ENCODE measurements around the gene TPM1.

Gene TPM1

GRCh38 chr15:63109498-63109897, 67.0 kb downstream of the TPM1 start:
- Histone ChIP-seq H3K4me1 (ENCODE audit: insufficient read depth, low read length) (no peaks in the 10 kb centered on the region), H3K4me3 (ENCODE audit: low read length) (no peak overlapping the region), H3K36me3 (ENCODE audit: insufficient read depth, low read length) (no peaks in the 10 kb centered on the region), H3K9me3 (ENCODE audit: insufficient read depth, low read depth, low read length) (no peaks in the 10 kb centered on the region), H3K27ac (ENCODE audit: low read depth, low read length) (no peak overlapping the region), H3K27me3 (ENCODE audit: insufficient read depth, low read length) (no peaks in the 10 kb centered on the region), H3K9ac (ENCODE audit: low read depth, low read length) (no peak overlapping the region)
- 89% methylated on average over 2 of the region's 2 CpGs for WGBS

- Histone ChIP-seq H3K9me3 (ENCODE audit: insufficient read depth, low read depth, low read length) (no peaks in the 10 kb centered on the region), H3K4me3 (ENCODE audit: low read length) (no peak overlapping the region), H3K36me3 (ENCODE audit: insufficient read depth, low read length) (no peaks in the 10 kb centered on the region), H3K27me3 (ENCODE audit: insufficient read depth, low read length) (no peaks in the 10 kb centered on the region), H3K4me1 (ENCODE audit: insufficient read depth, low read length) (no peaks in the 10 kb centered on the region), H3K9ac (ENCODE audit: low read depth, low read length) (no peak overlapping the region), H3K27ac (ENCODE audit: low read depth, low read length) (no peak overlapping the region)
- WGBS, result 92% methylated on average over 2 of the region's 2 CpGs
These were observed 67.4 kb downstream of the TPM1 start for GRCh38 chr15:63109920-63110319.

GRCh38 chr15:63110428-63111026, 68.0 kb downstream of the TPM1 start:
- H3K9ac ChIP-seq (ENCODE audit: low read depth, low read length), result no peak overlapping the region
- H3K27me3 ChIP-seq (ENCODE audit: insufficient read depth, low read length), result no peaks in the 10 kb centered on the region
- H3K4me1 ChIP-seq (ENCODE audit: insufficient read depth, low read length), result no peaks in the 10 kb centered on the region
- H3K27ac ChIP-seq (ENCODE audit: low read depth, low read length), result no peak overlapping the region
- no peaks in the 10 kb centered on the region for H3K36me3 ChIP-seq (ENCODE audit: insufficient read depth, low read length)
- 94% methylated on average over 1 of the region's 3 CpGs for WGBS
- H3K9me3 ChIP-seq (ENCODE audit: insufficient read depth, low read depth, low read length), result no peaks in the 10 kb centered on the region
- H3K4me3 ChIP-seq (ENCODE audit: low read length), result no peak overlapping the region

- Histone ChIP-seq H3K4me3 (ENCODE audit: low read length) (no peak overlapping the region), H3K27me3 (ENCODE audit: insufficient read depth, low read length) (no peaks in the 10 kb centered on the region), H3K9ac (ENCODE audit: low read depth, low read length) (no peak overlapping the region), H3K36me3 (ENCODE audit: insufficient read depth, low read length) (no peaks in the 10 kb centered on the region), H3K27ac (ENCODE audit: low read depth, low read length) (no peak overlapping the region), H3K9me3 (ENCODE audit: insufficient read depth, low read depth, low read length) (no peaks in the 10 kb centered on the region), H3K4me1 (ENCODE audit: insufficient read depth, low read length) (no peaks in the 10 kb centered on the region)
These were observed 68.9 kb downstream of the TPM1 start for GRCh38 chr15:63111481-63111880.

GRCh38 chr15:63112871-63113270, 70.3 kb downstream of the TPM1 start:
- no peak overlapping the region for H3K9ac ChIP-seq (ENCODE audit: low read depth, low read length)
- no peaks in the 10 kb centered on the region for H3K36me3 ChIP-seq (ENCODE audit: insufficient read depth, low read length)
- no peaks in the 10 kb centered on the region for H3K4me1 ChIP-seq (ENCODE audit: insufficient read depth, low read length)
- no peaks in the 10 kb centered on the region for H3K27me3 ChIP-seq (ENCODE audit: insufficient read depth, low read length)
- no peak overlapping the region for H3K4me3 ChIP-seq (ENCODE audit: low read length)
- H3K9me3 ChIP-seq (ENCODE audit: insufficient read depth, low read depth, low read length), result no peaks in the 10 kb centered on the region
- 93% methylated on average over 3 of the region's 3 CpGs for WGBS
- no peak overlapping the region for H3K27ac ChIP-seq (ENCODE audit: low read depth, low read length)

- Histone ChIP-seq H3K27ac (ENCODE audit: low read depth, low read length) (no peak overlapping the region), H3K27me3 (ENCODE audit: insufficient read depth, low read length) (no peaks in the 10 kb centered on the region)
- 97% methylated on average over 2 of the region's 2 CpGs for WGBS
These were observed 71.9 kb downstream of the TPM1 start for GRCh38 chr15:63114465-63114864.

More at GRCh38 chr15:63114465-63114864, 71.9 kb downstream of the TPM1 start:
- Histone ChIP-seq H3K9me3 (ENCODE audit: insufficient read depth, low read depth, low read length) (no peaks in the 10 kb centered on the region), H3K36me3 (ENCODE audit: insufficient read depth, low read length) (no peaks in the 10 kb centered on the region), H3K4me3 (ENCODE audit: low read length) (no peak overlapping the region), H3K9ac (ENCODE audit: low read depth, low read length) (no peak overlapping the region), H3K4me1 (ENCODE audit: insufficient read depth, low read length) (no peaks in the 10 kb centered on the region)

Measured in HUES64 (cell line).